T47D (cell line): ENCODE results near the gene EGF.
A peak's percentile ranks its signal among the peaks of the same experiment; 100 is the strongest.

Source experiments
- DNase-seq, 2 experiments: peaks; one replicate each; pipeline versions ENCODE4 v3.0.0 to v3.0.0-alpha.2; 2011 to 2012; ENCODE audit warnings: low read depth in 1 of 2, low spot score in 1 of 2
- JUND ChIP-seq: IDR thresholded peaks from 2 replicates; pipeline ENCODE4 v1.6.1; 2012; ENCODE audit warnings: low read depth
- in situ Hi-C: cut with HindIII; loops from 2 replicates; pipeline ENCODE4 v1.10.0; 2016; ENCODE audit warnings: low sequenced_read_pairs, low pct_unique_long_range_greater_than_20kb

The EGF gene

DNA sequence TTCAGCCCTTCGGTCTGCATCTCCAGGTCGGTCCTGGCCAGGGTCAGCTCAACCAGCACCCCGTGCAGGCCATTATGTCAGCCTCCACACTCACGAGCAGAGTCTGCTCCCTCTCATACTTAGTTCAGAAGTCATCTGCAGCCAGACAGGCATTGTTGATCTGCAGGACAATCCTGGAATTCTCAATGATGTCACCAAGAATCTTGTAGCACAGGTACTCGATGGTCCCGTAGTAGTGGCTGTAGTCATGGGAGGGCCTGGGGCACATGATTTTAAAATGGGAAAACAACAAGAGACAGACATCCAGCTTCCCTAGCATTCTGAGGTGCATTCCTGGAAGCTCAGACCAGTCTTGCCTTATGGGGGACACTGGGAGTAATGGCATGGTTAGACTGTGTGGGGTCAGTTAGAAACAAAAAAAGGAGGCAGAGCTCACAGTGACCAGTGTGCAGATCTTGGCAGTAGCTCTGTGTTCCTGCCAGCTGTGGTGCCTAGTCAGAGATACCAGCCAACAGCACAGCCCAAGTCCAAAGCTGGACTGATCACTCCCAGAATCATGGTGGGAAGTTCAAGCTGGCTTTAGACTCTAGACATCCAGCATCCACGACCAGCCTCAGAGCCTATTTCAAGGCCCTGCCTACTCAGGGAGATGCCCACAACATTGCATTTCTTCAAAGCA, 32.9 kb upstream of the EGF start:
- no peak for DNase-seq
- in situ Hi-C loops = no loop called here
- no peak for TF ChIP-seq JUND

DNA sequence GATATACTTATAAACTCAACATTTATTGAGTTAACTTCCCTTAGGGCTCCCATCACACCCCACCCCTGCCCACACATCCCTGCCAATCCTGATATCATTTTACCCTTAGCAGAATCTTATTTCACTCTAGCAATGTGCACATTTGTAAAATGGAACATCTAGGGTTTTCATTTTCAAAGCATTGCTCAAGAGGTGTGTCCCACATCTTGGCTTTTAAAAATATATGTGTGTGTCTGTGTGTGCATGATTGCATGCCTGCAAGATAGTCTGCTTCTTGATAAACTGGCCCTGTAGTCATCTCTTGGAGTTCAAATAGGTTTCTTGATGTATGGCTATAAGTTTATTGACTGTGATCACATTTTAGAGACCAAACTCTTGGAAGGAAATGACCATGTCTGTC, 26.4 kb upstream of the EGF start:
- in situ Hi-C loops = no loop called here
- DNase-seq = no peak
- no peak for TF ChIP-seq JUND

GRCh38 chr4:109887071-109887470, 25.6 kb upstream of the EGF start:
- TF ChIP-seq JUND = no peak
- no peak for DNase-seq
- in situ Hi-C loops = no loop called here

DNA sequence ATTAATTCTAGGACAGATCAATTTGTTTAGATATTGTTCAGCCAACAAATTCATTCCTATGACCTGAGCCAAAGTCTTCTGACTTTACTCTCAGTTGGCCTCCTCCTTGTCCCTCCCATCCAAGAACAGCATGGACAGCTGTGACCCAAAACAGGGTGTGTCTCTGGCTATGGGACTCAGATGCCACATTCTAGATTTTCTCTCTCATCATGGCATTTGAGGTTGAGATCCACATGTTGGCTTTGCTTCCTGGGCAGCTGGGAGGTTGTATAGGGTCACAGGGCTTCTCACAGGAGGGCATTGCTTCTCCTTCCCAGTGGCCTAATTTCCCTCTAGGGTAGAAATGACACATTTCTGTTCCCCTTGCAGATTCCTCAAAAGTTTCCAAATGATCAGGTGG, 22.6 kb upstream of the EGF start:
- no peak for DNase-seq
- TF ChIP-seq JUND = no peak
- in situ Hi-C loops = no loop called here

DNA sequence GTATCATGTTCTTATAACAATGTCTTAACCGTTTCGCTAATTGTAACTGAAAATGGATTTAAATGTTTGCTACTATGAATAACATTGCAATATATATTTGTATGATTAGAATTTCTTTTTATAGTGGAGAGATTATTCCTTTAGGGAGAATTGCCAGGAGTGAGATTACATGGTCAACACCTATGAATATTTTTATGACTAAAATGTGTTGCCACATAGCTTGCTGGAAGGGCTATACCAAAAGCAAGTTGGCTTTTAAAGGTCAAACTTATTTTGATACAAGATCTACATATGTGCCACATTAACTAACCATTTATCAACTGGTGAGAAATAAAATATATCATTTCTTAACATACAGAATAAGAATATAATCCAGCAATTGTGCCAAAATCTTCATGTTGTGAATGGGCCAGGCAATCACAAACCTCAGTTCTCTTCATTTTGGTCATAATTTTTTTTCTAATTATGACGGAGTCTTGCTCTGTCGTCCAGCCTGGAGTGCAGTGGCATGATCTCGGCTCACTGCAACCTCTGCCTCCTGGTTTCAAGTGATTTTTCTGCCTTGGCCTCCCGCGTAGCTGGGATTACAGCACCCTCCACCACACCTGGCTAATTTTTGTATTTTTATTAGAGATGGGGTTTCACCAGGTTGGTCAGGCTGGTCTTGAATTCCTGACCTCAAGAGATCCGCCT, 10.0 kb upstream of the EGF start:
- no peak for TF ChIP-seq JUND
- no peak for DNase-seq
- in situ Hi-C loops = no loop called here

- TF ChIP-seq JUND = no peak
- in situ Hi-C loops = no loop called here
Measured at GRCh38 chr4:109908731-109909130, 4.0 kb upstream of the EGF start.

GRCh38 chr4:109910256-109910655, 2.4 kb upstream of the EGF start:
- TF ChIP-seq JUND = no peak
- in situ Hi-C loops = no loop called here
- DNase-seq = no peak

More at GRCh38 chr4:109908731-109909130, 4.0 kb upstream of the EGF start:
- no peak for DNase-seq

DNA sequence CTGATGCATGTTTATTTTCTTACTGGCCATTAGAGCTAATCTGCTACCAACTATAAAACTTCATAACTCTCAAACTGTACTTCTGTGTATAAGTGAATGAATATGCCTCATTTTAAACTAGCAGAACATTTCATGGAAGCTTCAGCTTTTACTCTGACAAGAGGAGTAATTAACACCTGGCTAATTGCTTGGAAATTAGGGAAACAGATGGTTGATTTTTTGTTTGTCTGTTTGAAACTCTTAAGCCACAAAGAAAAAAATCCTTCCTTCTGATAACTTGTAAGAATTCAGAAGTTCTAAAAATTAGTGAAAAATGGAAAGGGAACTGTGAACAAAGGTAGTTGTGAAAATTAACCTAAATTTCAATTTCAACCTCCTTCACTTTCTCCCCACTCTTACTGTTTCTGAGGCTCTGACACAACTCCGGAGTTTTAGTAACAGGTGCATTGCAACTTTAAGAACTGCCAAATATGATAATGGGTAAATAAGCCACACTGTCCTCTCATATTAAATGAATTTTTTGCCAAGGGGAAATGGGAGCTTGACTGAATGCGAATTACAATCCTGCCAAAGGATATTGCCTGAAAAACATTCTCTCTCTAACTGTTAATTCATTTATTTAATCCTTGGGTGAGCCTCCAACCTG, 1.0 kb downstream of the EGF start:
- in situ Hi-C loops = no loop called here

DNA sequence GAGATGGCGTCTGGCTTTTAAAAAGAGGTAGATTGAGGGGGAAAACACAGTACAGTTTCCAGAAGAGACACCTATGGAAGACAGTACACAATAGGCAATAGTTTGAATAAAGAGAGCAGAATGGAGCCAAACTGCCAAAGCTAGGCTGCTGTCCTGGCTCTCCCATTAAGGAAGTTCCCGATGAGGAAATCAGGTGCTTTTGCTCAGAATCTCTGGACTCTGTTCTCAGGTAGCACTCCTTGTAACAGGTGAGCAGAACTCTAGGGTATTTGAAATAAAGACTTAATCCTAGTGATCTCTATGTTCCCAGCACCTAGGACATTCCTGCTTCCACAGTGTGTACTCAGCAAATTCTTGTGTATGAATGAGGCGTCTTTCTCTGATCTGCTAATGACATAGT, 1.6 kb downstream of the EGF start:
- in situ Hi-C loops = no loop called here
- DNase-seq = peak in 1 of 2 experiments; percentile 43
- TF ChIP-seq JUND = no peak

More for the DNA sequence above, 1.0 kb downstream of the EGF start:
- TF ChIP-seq JUND = no peak
- DNase-seq = no peak

GRCh38 chr4:109915385-109916026, 2.8 kb downstream of the EGF start:
- in situ Hi-C loops = no loop called here
- TF ChIP-seq JUND = no peak
- DNase-seq = peak in 1 of 2 experiments; percentile 22

DNA sequence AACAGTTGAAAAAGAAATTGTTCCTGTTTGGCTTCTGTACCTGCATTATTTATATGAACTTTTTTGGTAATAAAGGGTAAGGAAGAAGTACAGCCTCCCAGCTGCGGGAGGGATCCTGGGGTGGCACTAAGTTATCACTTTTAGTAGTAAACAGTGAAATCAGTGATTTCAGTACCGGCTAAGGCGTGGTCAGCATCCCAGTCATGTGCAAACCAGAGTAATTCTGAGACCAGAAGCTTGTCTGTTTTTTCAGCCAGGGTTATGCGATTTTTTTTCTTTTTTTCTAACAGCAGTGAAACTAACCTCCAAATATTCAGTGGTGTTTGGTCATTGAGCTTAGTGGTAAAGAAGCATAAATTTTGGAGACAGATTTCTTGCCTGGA, 3.3 kb downstream of the EGF start:
- TF ChIP-seq JUND = no peak
- DNase-seq = no peak
- in situ Hi-C loops = no loop called here

DNA sequence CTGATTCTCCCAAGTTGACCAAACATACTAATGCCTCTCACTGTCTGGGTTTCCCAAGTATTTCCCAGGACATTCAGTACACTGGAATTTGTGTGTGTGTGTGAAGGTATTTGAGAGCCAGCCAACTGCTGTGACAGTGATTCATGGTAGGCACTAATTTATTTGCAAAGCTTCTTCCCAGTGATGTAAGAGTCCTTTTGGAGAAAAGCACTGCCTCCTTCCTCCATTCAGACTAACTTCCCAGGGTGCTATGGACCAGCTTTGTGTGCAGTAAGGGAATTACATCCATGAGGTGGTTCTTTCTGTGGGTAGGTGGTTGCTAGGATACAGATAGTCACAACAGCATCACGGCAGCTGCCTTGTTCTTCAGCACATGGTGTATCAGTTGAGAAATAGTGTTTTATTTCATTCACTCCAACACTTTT, 8.7 kb downstream of the EGF start:
- no peak for TF ChIP-seq JUND
- peak in 1 of 2 experiments; percentile 49 for DNase-seq
- in situ Hi-C loops = no loop called here

DNA sequence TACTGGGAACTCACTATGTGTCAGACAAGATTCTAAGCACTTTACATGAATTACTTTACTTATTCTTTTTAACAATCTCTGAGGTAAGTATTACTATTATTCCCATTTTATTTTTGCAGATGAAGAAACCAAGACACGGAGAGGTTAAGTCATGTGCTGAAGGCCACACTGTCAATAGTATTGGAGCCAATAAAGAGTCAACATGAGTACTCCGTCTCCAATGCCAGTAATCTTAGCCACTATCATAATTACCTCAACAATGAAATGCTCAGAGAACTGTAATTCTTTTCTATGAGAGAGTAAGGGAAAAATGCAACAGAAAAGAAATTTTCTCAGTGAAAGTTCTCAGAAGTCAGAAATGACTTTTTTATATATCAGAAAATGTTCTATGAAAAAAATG, 12.7 kb downstream of the EGF start:
- DNase-seq = no peak
- in situ Hi-C loops = no loop called here
- TF ChIP-seq JUND = no peak
